Measurements from ENCODE around the gene LRBA. TPM values are rescaled to one million over a fixed set of nuclear protein-coding genes. Genes with fewer than 3 reads are reported as not detected.

LRBA gene
- total and polyA plus RNA-seq, 9 of the 15 experiments (the other 6 are each of a cell fraction or from before 2014, with no cell fraction given), result 24.2 to 88.7 (median 59.7) TPM

DNA sequence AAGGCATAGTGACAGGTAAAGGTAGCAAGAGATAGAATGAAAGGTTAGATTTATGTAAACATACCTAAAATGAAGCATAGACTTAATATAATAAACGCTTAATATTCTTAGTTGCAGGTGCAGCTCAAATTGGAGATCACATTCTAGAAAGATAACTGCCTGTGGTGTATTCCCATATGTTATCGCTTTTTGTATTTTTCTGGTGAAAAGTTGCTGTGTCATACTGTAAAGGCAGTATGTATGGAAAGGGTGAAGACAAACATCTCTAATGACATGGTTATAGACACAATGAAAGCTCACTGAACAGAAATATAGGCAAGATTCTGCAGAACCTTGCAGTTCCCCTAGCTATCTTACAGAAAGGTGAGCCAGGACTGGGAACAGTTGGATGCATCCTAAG, 696.6 kb downstream of the LRBA start:
- BruUV-seq (replicated peaks), result no TSS peak
- Histone ChIP-seq H3K9ac (ENCODE audit: insufficient read depth in 1 of 2, low read depth in 2 of 2, low read length in 2 of 2) (peak overlapping the region in 1 of 2 experiments; percentile 22; a peak in 1 of 4 replicates), H3K27ac (ENCODE audit: extremely low read depth, low read depth, low read length) (peak overlapping the region; percentile 91), H2AFZ (ENCODE audit: low read depth, low read length) (no peak overlapping the region), H3K4me3 (no peak overlapping the region), H3K79me2 (ENCODE audit: control insufficient read depth, insufficient read depth, low read length) (no peaks in the 10 kb centered on the region), H3K9me3 (replicated peaks; ENCODE audit: control insufficient read depth, insufficient read depth, low read depth, low read length) (no peaks in the 10 kb centered on the region), H4K20me1 (replicated peaks; ENCODE audit: control insufficient read depth, insufficient read depth, low read length) (no peaks in the 10 kb centered on the region), H3K36me3 (ENCODE audit: control insufficient read depth, insufficient read depth, low read length) (peaks cover 5% of the 10 kb centered on the region; the same call in 2 of the 3 replicates), H3K4me1 (replicated peaks in 1 of 2; ENCODE audit: control insufficient read depth in 2 of 2, insufficient read depth in 2 of 2, low read length in 2 of 2) (peaks cover 5 to 59% of the 10 kb centered on the region in 2 experiments), H3K27me3 (ENCODE audit: control insufficient read depth in 2 of 2, insufficient read depth in 2 of 2, low read length in 2 of 2) (no peaks in the 10 kb centered on the region), H3K9me1 (ENCODE audit: control insufficient read depth, insufficient read depth, low read length) (peaks cover 4% of the 10 kb centered on the region), H3K4me2 (ENCODE audit: insufficient read depth, low read length) (peak overlapping the region; percentile 22; the same call in 1 of the 2 replicates)
- intact Hi-C loops (cut with micrococcal nuclease) (loop anchor here (2.0 to 10.0 kb wide), 4 partner anchors 16 to 696 kb away; partner anchors contain the start of gene LRBA), in situ Hi-C loops (cut with MboI) (no loop called here)
- ATAC-seq, result peak; percentile 27
- no peak for FAIRE-seq
- CTCF ChIA-PET (ENCODE audit: low intra/inter-chr PET ratio), result no interaction called here
- POLR2A ChIA-PET, result interaction anchor here (0.9 to 1.5 kb wide), 4 partner anchors 11 to 782 kb away, joined by 3 to 5 read pairs (median 3); no protein-coding TSS in a partner anchor
- WGBS (ENCODE audit: insufficient coverage, low coverage, missing lambda C conversion rate), result 5% methylated on average over 2 of the region's 2 CpGs
- DNase-seq (ENCODE audit: extremely low read depth in 1 of 4, low spot score in 3 of 4), result peak in 1 of 4 experiments; percentile 33
- TF ChIP-seq, protein P1, sequence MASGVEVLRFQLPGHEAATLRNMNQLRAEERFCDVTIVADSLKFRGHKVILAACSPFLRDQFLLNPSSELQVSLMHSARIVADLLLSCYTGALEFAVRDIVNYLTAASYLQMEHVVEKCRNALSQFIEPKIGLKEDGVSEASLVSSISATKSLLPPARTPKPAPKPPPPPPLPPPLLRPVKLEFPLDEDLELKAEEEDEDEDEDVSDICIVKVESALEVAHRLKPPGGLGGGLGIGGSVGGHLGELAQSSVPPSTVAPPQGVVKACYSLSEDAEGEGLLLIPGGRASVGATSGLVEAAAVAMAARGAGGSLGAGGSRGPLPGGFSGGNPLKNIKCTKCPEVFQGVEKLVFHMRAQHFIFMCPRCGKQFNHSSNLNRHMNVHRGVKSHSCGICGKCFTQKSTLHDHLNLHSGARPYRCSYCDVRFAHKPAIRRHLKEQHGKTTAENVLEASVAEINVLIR (CRISPR knock-in tag; IDR thresholded peaks at IDR 0.05), result no peak
- TF ChIP-seq RFX7 (CRISPR knock-in tag; IDR thresholded peaks at IDR 0.05) (no peak), EP300 (IDR thresholded peaks at IDR 0.05; ENCODE audit: low read length) (peak; percentile 47; the same call in 1 of the 2 replicates), ADNP (tag; IDR thresholded peaks at IDR 0.05) (no peak), SP1 (CRISPR knock-in tag; IDR thresholded peaks at IDR 0.05) (peak; percentile 38; the same call in 1 of the 2 replicates), ATF7 (IDR thresholded peaks at IDR 0.05) (no peak), HMG20B (CRISPR knock-in tag; IDR thresholded peaks at IDR 0.05) (no peak), SMARCA4 (IDR thresholded peaks at IDR 0.05) (peak; percentile 59)
- TF ChIP-seq, protein P2, sequence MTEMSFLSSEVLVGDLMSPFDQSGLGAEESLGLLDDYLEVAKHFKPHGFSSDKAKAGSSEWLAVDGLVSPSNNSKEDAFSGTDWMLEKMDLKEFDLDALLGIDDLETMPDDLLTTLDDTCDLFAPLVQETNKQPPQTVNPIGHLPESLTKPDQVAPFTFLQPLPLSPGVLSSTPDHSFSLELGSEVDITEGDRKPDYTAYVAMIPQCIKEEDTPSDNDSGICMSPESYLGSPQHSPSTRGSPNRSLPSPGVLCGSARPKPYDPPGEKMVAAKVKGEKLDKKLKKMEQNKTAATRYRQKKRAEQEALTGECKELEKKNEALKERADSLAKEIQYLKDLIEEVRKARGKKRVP (CRISPR knock-in tag; IDR thresholded peaks at IDR 0.05), result no peak
- TF ChIP-seq, protein P3, sequence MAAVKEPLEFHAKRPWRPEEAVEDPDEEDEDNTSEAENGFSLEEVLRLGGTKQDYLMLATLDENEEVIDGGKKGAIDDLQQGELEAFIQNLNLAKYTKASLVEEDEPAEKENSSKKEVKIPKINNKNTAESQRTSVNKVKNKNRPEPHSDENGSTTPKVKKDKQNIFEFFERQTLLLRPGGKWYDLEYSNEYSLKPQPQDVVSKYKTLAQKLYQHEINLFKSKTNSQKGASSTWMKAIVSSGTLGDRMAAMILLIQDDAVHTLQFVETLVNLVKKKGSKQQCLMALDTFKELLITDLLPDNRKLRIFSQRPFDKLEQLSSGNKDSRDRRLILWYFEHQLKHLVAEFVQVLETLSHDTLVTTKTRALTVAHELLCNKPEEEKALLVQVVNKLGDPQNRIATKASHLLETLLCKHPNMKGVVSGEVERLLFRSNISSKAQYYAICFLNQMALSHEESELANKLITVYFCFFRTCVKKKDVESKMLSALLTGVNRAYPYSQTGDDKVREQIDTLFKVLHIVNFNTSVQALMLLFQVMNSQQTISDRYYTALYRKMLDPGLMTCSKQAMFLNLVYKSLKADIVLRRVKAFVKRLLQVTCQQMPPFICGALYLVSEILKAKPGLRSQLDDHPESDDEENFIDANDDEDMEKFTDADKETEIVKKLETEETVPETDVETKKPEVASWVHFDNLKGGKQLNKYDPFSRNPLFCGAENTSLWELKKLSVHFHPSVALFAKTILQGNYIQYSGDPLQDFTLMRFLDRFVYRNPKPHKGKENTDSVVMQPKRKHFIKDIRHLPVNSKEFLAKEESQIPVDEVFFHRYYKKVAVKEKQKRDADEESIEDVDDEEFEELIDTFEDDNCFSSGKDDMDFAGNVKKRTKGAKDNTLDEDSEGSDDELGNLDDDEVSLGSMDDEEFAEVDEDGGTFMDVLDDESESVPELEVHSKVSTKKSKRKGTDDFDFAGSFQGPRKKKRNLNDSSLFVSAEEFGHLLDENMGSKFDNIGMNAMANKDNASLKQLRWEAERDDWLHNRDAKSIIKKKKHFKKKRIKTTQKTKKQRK (IDR thresholded peaks at IDR 0.05; ENCODE audit: borderline replicate concordance, low read depth, low read length), result no peak
- TF ChIP-seq, protein P4, sequence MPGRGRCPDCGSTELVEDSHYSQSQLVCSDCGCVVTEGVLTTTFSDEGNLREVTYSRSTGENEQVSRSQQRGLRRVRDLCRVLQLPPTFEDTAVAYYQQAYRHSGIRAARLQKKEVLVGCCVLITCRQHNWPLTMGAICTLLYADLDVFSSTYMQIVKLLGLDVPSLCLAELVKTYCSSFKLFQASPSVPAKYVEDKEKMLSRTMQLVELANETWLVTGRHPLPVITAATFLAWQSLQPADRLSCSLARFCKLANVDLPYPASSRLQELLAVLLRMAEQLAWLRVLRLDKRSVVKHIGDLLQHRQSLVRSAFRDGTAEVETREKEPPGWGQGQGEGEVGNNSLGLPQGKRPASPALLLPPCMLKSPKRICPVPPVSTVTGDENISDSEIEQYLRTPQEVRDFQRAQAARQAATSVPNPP (IDR thresholded peaks at IDR 0.05; ENCODE audit: borderline replicate concordance, insufficient read depth, insufficient read length), result no peak
- TF ChIP-seq, protein P5, sequence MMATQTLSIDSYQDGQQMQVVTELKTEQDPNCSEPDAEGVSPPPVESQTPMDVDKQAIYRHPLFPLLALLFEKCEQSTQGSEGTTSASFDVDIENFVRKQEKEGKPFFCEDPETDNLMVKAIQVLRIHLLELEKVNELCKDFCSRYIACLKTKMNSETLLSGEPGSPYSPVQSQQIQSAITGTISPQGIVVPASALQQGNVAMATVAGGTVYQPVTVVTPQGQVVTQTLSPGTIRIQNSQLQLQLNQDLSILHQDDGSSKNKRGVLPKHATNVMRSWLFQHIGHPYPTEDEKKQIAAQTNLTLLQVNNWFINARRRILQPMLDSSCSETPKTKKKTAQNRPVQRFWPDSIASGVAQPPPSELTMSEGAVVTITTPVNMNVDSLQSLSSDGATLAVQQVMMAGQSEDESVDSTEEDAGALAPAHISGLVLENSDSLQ (IDR thresholded peaks at IDR 0.05), result peak; percentile 18; the same call in 1 of the 2 replicates
- TF ChIP-seq, protein P6, sequence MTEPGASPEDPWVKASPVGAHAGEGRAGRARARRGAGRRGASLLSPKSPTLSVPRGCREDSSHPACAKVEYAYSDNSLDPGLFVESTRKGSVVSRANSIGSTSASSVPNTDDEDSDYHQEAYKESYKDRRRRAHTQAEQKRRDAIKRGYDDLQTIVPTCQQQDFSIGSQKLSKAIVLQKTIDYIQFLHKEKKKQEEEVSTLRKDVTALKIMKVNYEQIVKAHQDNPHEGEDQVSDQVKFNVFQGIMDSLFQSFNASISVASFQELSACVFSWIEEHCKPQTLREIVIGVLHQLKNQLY (CRISPR knock-in tag; conservative IDR thresholded peaks at IDR 0.05), result no peak

Measured in K562 (cell line).